K562 (cell line): Measurements from ENCODE around the gene ZNF234. TPM values are rescaled to one million over a fixed set of nuclear protein-coding genes. Genes with fewer than 3 reads are reported as not detected.

ENCODE experiments used
- C11orf30 ChIP-seq: fragments of 450-650 bp; IDR thresholded peaks from 2 replicates; pipeline ENCODE4 v1.6.1; 2016; ENCODE audit warnings: low read depth, mild to moderate bottlenecking
- EWSR1 ChIP-seq: fragments of 450-650 bp; IDR thresholded peaks from 2 replicates; pipeline ENCODE4 v1.6.1; 2018; ENCODE audit warnings: borderline replicate concordance, mild to moderate bottlenecking, low read depth, moderate library complexity; ENCODE audit not compliant: partially characterized antibody
- FOXJ2 ChIP-seq: fragments of 200-800 bp; sonication (Bioruptor generic); IDR thresholded peaks from 2 replicates; pipeline ENCODE4 v1.6.1; 2016; ENCODE audit warnings: missing genetic modification characterization, missing compliant biosample characterization
- HNRNPH1 ChIP-seq: fragments of 200-400 bp; formaldehyde crosslinking; optimal IDR thresholded peaks from 2 replicates; pipeline ENCODE3; 2017; ENCODE audit warnings: low read depth, mild to moderate bottlenecking, low read length, moderate library complexity
- KAT8 ChIP-seq: fragments of 450-650 bp; IDR thresholded peaks from 2 replicates; pipeline ENCODE4 v1.6.1; 2016; ENCODE audit warnings: low read depth, mild to moderate bottlenecking
- MAZ ChIP-seq, 2 experiments: fragments of 450-650 bp in 1 of 2; sonication (generic) in 1 of 2; formaldehyde crosslinking; IDR thresholded peaks in 1 of 2; conservative IDR thresholded peaks in 1 of 2; 2 replicates each; pipeline versions ENCODE4 v1.4.0 to v1.5.0; 2020; ENCODE audit warnings: mild to moderate bottlenecking in 1 of 2, missing genetic modification reagents in 1 of 2
- NR1H2 ChIP-seq: sonication (generic); formaldehyde crosslinking; IDR thresholded peaks from 2 replicates; pipeline ENCODE4 v1.4.0; 2020; ENCODE audit warnings: mild to moderate bottlenecking, missing genetic modification reagents
- POLR2B ChIP-seq: fragments of 450-650 bp; IDR thresholded peaks from 2 replicates; pipeline ENCODE4 v1.6.1; 2018; ENCODE audit warnings: low read depth; ENCODE audit not compliant: partially characterized antibody
- ZNF133 ChIP-seq: fragments of 250-450 bp; sonication (Bioruptor Pico); IDR thresholded peaks from 2 replicates; pipeline ENCODE4 v1.4.0; 2020; ENCODE audit warnings: mild to moderate bottlenecking
- ZNF143 ChIP-seq: sonication (generic); formaldehyde crosslinking; IDR thresholded peaks from 2 replicates; pipeline ENCODE4 v1.9.0; 2022; ENCODE audit warnings: mild to moderate bottlenecking, missing genetic modification reagents
- ZNF24 ChIP-seq: fragments of 450-650 bp; IDR thresholded peaks from 2 replicates; pipeline ENCODE4 v1.6.1; 2016
- ZNF316 ChIP-seq: fragments of 450-650 bp; IDR thresholded peaks from 2 replicates; pipeline ENCODE4 v1.6.1; 2016
- ZNF398 ChIP-seq: fragments of 250-450 bp; sonication (Bioruptor Pico); IDR thresholded peaks from 2 replicates; pipeline ENCODE4 v1.8.0; 2021; ENCODE audit warnings: moderate library complexity, mild to moderate bottlenecking, inconsistent platforms
- polyA plus RNA-seq, 8 experiments: library from polyadenylated mRNA; depleted of rRNA in 4 of 8; stranded (reverse) in 5 of 8; unstranded in 3 of 8; fragments of >200 nt; fragmentation: Nextera tagmentation in 2 of 8; fragmentation: Illumina TruSeq in 1 of 8; extraction: Ambion mirVana in 2 of 8; extraction: Trizol in 1 of 8; gene quantifications; 2 replicates each; pipeline versions ENCODE4 v1.2.1 to v1.2.3, GENCODE V29; 2011 to 2014; ENCODE audit warnings: inconsistent platforms in 1 of 8, missing spikeins in 1 of 8
- total RNA-seq, 7 experiments: library from RNA; depleted of rRNA in 6 of 7; stranded (reverse); fragments of >200 nt in 6 of 7; fragmentation: Illumina TruSeq in 2 of 7; extraction: Trizol in 2 of 7; gene quantifications; 2 replicates each; pipeline versions ENCODE4 v1.2.1 to v1.2.3, GENCODE V29; 2011 to 2021; ENCODE audit warnings: low replicate concordance in 1 of 7
- TF ChIP-seq, protein P1 (sequence below): fragments of 450-650 bp; IDR thresholded peaks from 2 replicates; pipeline ENCODE4 v1.6.1; 2017; ENCODE audit warnings: antibody characterized with exemption
- TF ChIP-seq, protein P2 (sequence below): fragments of 450-650 bp; IDR thresholded peaks from 2 replicates; pipeline ENCODE4 v1.6.1; 2016; ENCODE audit warnings: mild to moderate bottlenecking

ZNF234 gene
- total and polyA plus RNA-seq, 9 of the 15 experiments (the other 6 are each of a cell fraction or from before 2014, with no cell fraction given) = 0.82 to 2.9 (median 1.5) TPM

DNA sequence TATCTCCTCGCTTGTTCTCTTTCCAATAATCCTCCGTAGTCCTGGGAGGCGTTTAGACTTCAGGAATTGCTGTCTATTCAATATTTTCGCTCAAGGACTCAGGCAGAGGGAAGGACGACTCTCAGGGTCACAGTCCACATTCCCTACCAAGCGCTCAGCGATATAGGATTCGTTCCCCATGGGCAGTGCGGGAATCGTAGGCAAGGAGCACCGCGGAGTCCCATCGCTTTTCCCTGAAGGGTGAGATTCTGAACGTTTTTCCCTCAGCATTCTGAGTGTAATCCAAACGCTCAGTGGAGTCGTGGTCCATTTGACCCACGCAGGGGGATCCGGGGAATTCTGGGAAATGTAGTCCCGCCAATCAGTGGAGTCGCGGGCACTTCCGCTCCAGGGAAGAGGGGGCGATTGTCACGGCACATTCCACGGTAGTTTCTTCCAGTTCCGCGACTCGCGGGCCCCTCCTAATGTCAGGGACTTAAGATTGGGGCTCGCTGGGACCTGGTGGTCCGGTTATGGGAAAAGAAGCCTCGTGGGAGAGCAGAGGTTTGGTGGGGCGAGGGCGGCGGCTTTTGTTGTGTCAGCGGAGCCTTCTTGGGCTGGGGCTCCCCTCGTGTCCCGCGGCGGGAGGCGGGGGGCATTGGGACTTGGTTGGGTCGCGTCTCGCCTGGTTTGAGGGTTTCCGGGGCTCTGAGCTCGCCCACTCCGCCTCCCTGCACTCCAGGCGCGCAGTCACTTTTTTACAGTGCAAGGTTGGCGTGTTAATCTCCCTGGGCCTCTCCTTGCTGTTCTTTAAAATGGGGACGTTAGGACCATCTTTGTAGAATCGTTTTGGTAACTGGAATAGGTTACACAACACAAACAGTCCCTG lies at the start of gene ZNF234 (continued):
- TF ChIP-seq, protein P1, sequence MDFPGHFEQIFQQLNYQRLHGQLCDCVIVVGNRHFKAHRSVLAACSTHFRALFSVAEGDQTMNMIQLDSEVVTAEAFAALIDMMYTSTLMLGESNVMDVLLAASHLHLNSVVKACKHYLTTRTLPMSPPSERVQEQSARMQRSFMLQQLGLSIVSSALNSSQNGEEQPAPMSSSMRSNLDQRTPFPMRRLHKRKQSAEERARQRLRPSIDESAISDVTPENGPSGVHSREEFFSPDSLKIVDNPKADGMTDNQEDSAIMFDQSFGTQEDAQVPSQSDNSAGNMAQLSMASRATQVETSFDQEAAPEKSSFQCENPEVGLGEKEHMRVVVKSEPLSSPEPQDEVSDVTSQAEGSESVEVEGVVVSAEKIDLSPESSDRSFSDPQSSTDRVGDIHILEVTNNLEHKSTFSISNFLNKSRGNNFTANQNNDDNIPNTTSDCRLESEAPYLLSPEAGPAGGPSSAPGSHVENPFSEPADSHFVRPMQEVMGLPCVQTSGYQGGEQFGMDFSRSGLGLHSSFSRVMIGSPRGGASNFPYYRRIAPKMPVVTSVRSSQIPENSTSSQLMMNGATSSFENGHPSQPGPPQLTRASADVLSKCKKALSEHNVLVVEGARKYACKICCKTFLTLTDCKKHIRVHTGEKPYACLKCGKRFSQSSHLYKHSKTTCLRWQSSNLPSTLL = no peak
- TF ChIP-seq ZNF24 (no peak), HNRNPH1 (no peak), MAZ (CRISPR knock-in tag; conservative IDR thresholded peaks at IDR 0.05 in 1 of 2, IDR thresholded peaks at IDR 0.05 in 1 of 2) (peak in 1 of 2 experiments; percentile 48; a peak in 1 of 4 replicates), C11orf30 (no peak), KAT8 (no peak), ZNF143 (peak; percentile 82), FOXJ2 (tag) (no peak), POLR2B (no peak), EWSR1 (no peak), NR1H2 (CRISPR knock-in tag) (no peak), ZNF316 (no peak), ZNF133 (no peak), ZNF398 (CRISPR knock-in tag) (no peak)
- TF ChIP-seq, protein P2, sequence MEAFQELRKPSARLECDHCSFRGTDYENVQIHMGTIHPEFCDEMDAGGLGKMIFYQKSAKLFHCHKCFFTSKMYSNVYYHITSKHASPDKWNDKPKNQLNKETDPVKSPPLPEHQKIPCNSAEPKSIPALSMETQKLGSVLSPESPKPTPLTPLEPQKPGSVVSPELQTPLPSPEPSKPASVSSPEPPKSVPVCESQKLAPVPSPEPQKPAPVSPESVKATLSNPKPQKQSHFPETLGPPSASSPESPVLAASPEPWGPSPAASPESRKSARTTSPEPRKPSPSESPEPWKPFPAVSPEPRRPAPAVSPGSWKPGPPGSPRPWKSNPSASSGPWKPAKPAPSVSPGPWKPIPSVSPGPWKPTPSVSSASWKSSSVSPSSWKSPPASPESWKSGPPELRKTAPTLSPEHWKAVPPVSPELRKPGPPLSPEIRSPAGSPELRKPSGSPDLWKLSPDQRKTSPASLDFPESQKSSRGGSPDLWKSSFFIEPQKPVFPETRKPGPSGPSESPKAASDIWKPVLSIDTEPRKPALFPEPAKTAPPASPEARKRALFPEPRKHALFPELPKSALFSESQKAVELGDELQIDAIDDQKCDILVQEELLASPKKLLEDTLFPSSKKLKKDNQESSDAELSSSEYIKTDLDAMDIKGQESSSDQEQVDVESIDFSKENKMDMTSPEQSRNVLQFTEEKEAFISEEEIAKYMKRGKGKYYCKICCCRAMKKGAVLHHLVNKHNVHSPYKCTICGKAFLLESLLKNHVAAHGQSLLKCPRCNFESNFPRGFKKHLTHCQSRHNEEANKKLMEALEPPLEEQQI = no peak
